Stimulated activated CD8-positive, alpha-beta memory T cell treated with anti-CD3 and anti-CD28 coated beads, Interleukin-15, amount 100 ng/mL, for 1 hour (primary cell): Measurements from ENCODE around the gene NARF.
"Not testable (repeated sequence)": the region's sequence is repeated elsewhere in the genome, so short reads cannot be mapped to it uniquely, and the experiment has no call there.

ENCODE experiments used
- DNase-seq: peaks from one replicate; pipeline ENCODE4 v3.0.0-alpha.2; 2020; ENCODE audit warnings: low read depth

The NARF gene

DNA sequence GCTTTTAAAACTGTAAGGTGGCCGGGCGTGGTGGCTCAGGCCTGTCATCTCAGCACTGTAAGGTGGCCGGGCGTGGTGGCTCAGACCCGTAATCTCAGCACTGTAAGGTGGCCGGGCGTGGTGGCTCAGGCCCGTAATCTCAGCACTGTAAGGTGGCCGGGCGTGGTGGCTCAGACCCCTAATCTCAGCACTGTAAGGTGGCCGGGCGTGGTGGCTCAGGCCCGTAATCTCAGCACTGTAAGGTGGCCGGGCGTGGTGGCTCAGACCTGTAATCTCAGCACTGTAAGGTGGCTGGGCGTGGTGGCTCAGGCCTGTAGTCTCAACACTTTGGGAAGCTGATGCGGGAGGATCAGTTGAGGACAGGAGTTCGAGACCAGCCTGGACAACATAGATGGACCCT is 80.5 kb downstream of the NARF start:
- DNase-seq, result not testable (repeated sequence)
